NCI-H82 treated with DMSO at 0.1 percent for 48 hours (cell line): ENCODE measurements around the gene PCDHB7.
"Not testable (repeated sequence)": the region's sequence is repeated elsewhere in the genome, so short reads cannot be mapped to it uniquely, and the experiment has no call there.

Experiments
- DNase-seq: peaks from one replicate; lab custom pipeline; 2025; ENCODE audit not compliant: unreplicated experiment; lab: John Stamatoyannopoulos, UW

The PCDHB7 gene

DNA sequence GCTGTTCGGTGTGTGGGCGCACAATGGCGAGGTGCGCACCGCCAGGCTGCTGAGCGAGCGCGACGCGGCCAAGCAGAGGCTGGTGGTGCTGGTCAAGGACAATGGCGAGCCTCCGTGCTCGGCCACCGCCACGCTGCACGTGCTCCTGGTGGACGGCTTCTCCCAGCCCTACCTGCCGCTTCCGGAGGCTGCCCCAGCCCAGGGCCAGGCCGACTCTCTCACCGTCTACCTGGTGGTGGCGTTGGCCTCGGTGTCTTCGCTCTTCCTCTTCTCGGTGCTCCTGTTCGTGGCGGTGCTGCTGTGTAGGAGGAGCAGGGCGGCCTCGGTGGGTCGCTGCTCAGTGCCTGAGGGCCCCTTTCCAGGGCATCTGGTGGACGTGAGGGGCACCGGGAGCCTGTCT, 7.4 kb downstream of the PCDHB7 start:
- not testable (repeated sequence) for DNase-seq

DNA sequence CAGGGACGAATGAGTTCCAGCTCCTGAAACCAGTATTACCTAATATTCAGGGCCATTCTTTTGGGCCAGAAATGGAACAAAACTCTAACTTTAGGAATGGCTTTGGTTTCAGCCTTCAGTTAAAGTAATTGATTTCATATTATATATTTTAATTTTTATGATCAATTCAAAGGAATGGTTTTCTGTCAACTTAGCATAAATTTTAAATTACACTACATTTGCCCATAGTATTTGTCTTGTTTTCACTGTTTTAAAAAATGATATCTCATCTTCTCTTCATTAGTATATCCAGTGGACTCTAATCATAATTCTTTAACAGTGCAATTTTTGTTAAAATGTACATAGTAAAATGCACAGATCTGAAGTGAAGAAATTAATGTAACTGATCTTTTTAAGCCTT, 7.9 kb downstream of the PCDHB7 start:
- no peak for DNase-seq

GRCh38 chr5:141182248-141182647, 9.8 kb downstream of the PCDHB7 start, which contains the start of gene PCDHB16:
TSS of gene PCDHB16 (plus strand) at chr5:141182387. CDS start at chr5:141182560, 173 bp downstream.
- DNase-seq = peak; percentile 24

DNA sequence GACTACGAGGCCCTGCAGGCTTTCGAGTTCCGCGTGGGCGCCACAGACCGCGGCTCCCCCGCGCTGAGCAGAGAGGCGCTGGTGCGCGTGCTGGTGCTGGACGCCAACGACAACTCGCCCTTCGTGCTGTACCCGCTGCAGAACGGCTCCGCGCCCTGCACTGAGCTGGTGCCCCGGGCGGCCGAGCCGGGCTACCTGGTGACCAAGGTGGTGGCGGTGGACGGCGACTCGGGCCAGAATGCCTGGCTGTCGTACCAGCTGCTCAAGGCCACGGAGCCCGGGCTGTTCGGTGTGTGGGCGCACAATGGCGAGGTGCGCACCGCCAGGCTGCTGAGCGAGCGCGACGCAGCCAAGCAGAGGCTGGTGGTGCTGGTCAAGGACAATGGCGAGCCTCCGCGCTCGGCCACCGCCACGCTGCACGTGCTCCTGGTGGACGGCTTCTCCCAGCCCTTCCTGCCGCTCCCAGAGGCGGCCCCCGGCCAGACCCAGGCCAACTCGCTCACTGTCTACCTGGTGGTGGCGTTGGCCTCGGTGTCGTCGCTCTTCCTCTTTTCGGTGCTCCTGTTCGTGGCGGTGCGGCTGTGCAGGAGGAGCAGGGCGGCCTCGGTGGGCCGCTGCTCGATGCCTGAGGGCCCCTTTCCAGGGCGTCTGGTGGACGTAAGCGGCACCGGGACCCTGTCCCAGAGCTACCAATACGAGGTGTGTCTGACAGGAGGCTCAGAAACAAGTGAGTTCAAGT, 11.8 kb downstream of the PCDHB7 start:
- DNase-seq = not testable (repeated sequence)

GRCh38 chr5:141186897-141187512, 14.6 kb downstream of the PCDHB7 start, which contains the start of gene PCDHB9:
TSS of gene PCDHB9 (plus strand) at chr5:141187161. CDS start at chr5:141187319, 158 bp downstream.
- DNase-seq = no peak

GRCh38 chr5:141188682-141189081, 16.2 kb downstream of the PCDHB7 start:
- not testable (repeated sequence) for DNase-seq

- DNase-seq = not testable (repeated sequence)
Measured at GRCh38 chr5:141189131-141189530, 16.7 kb downstream of the PCDHB7 start.

- DNase-seq = no peak
Measured at GRCh38 chr5:141192110-141192725, 19.8 kb downstream of the PCDHB7 start, which contains the start of gene PCDHB10. TSS of gene PCDHB10 (plus strand) at chr5:141192353. CDS start at chr5:141192553, 200 bp downstream.

DNA sequence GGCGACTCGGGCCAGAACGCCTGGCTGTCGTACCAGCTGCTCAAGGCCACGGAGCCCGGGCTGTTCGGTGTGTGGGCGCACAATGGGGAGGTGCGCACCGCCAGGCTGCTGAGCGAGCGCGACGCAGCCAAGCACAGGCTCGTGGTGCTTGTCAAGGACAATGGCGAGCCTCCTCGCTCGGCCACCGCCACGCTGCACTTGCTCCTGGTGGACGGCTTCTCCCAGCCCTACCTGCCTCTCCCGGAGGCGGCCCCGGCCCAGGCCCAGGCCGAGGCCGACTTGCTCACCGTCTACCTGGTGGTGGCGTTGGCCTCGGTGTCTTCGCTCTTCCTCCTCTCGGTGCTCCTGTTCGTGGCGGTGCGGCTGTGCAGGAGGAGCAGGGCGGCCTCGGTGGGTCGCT, 21.9 kb downstream of the PCDHB7 start:
- DNase-seq = not testable (repeated sequence)

GRCh38 chr5:141196363-141196762, 23.9 kb downstream of the PCDHB7 start:
- no peak for DNase-seq

GRCh38 chr5:141199359-141200235, 27.2 kb downstream of the PCDHB7 start, which contains the start of gene PCDHB11:
TSS of gene PCDHB11 (plus strand) at chr5:141199627. CDS start at chr5:141199775, 148 bp downstream.
- no peak for DNase-seq

DNA sequence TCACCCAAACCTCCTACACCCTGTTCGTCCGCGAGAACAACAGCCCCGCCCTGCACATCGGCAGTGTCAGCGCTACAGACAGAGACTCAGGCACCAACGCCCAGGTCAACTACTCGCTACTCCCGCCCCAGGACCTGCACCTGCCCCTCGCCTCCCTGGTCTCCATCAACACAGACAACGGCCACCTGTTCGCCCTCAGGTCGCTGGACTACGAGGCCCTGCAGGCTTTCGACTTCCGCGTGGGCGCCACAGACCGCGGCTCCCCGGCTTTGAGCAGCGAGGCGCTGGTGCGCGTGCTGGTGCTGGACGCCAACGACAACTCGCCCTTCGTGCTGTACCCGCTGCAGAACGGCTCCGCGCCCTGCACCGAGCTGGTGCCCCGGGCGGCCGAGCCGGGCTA, 28.7 kb downstream of the PCDHB7 start:
- not testable (repeated sequence) for DNase-seq

GRCh38 chr5:141201646-141202045, 29.2 kb downstream of the PCDHB7 start:
- not testable (repeated sequence) for DNase-seq

- DNase-seq = no peak
Measured at GRCh38 chr5:141208478-141208877, 36.0 kb downstream of the PCDHB7 start, which contains the start of gene PCDHB12. TSS of gene PCDHB12 (plus strand) at chr5:141208719. CDS start at chr5:141208908, 189 bp downstream.

DNA sequence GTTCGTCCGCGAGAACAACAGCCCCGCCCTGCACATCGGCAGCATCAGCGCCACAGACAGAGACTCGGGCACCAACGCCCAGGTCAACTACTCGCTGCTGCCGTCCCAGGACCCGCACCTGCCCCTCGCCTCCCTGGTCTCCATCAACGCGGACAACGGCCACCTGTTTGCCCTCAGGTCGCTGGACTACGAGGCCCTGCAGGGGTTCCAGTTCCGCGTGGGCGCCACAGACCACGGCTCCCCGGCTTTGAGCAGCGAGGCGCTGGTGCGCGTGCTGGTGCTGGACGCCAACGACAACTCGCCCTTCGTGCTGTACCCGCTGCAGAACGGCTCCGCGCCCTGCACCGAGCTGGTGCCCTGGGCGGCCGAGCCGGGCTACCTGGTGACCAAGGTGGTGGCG, 37.8 kb downstream of the PCDHB7 start:
- not testable (repeated sequence) for DNase-seq

GRCh38 chr5:141210849-141211248, 38.4 kb downstream of the PCDHB7 start:
- DNase-seq = not testable (repeated sequence)

DNA sequence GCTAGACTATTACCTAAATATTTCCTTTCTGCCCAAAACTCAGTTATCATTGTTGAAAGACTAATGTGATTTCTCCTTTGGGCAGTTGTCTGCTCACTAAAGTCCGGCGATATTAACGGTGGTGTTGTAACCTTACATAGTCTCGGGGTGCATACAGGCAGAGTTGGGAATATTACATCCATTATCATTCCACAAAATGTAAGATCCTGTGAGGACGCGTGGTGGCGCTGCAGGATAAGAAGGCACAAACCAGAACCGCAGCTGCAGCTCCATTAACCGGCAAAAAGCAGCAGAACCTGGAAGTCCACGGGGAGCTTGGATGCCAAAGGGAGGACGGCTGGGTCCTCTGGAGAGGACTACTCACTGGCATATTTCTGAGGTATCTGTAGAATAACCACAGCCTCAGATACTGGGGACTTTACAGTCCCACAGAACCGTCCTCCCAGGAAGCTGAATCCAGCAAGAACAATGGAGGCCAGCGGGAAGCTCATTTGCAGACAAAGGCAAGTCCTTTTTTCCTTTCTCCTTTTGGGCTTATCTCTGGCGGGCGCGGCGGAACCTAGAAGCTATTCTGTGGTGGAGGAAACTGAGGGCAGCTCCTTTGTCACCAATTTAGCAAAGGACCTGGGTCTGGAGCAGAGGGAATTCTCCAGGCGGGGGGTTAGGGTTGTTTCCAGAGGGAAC, 41.4 kb downstream of the PCDHB7 start, which contains the start of gene PCDHB13:
TSS of gene PCDHB13 (plus strand) at position 264 of the 684 bp plus-strand sequence. CDS start at position 469, 205 bp downstream.
- DNase-seq = not testable (repeated sequence)

GRCh38 chr5:141214583-141214982, 42.1 kb downstream of the PCDHB7 start:
- DNase-seq = not testable (repeated sequence)

GRCh38 chr5:141215504-141215903, 43.1 kb downstream of the PCDHB7 start:
- DNase-seq = not testable (repeated sequence)

- DNase-seq = not testable (repeated sequence)
Measured at GRCh38 chr5:141216035-141216434, 43.6 kb downstream of the PCDHB7 start.
